HG02852 (cell line): ENCODE results near the gene CDH13.

Experiments used
- ATAC-seq: cut with Tn5 transposase; IDR thresholded peaks from one replicate; pipeline ENCODE4 v1.9.1; 2021; ENCODE audit warnings: mild to moderate bottlenecking, moderate library complexity; ENCODE audit not compliant: unreplicated experiment

The CDH13 gene

GRCh38 chr16:82980810-82981209, 354.0 kb downstream of the CDH13 start:
- no peak for ATAC-seq

GRCh38 chr16:82987767-82988166, 361.0 kb downstream of the CDH13 start:
- no peak for ATAC-seq

- ATAC-seq = no peak
Measured at GRCh38 chr16:82990155-82990554, 363.4 kb downstream of the CDH13 start.

GRCh38 chr16:82991410-82991809, 364.6 kb downstream of the CDH13 start:
- ATAC-seq = no peak

- ATAC-seq = no peak
Measured at GRCh38 chr16:82991966-82992675, 365.4 kb downstream of the CDH13 start.

- no peak for ATAC-seq
Measured at GRCh38 chr16:82992786-82993185, 366.0 kb downstream of the CDH13 start.

GRCh38 chr16:82993415-82993814, 366.6 kb downstream of the CDH13 start:
- ATAC-seq = no peak

GRCh38 chr16:82993926-82994325, 367.2 kb downstream of the CDH13 start:
- no peak for ATAC-seq

GRCh38 chr16:82995286-82995923, 368.6 kb downstream of the CDH13 start:
- ATAC-seq = no peak

- no peak for ATAC-seq
Measured at GRCh38 chr16:82995924-82996441, 369.2 kb downstream of the CDH13 start.

- no peak for ATAC-seq
Measured at GRCh38 chr16:82996814-82997213, 370.0 kb downstream of the CDH13 start.

- ATAC-seq = no peak
Measured at GRCh38 chr16:82999711-83000110, 372.9 kb downstream of the CDH13 start.

- no peak for ATAC-seq
Measured at GRCh38 chr16:83002351-83003334, 375.9 kb downstream of the CDH13 start.

- no peak for ATAC-seq
Measured at GRCh38 chr16:83004868-83005652, 378.3 kb downstream of the CDH13 start.

GRCh38 chr16:83005653-83006160, 378.9 kb downstream of the CDH13 start:
- ATAC-seq = no peak

- ATAC-seq = no peak
Measured at GRCh38 chr16:83010776-83011720, 384.3 kb downstream of the CDH13 start.

GRCh38 chr16:83011939-83012338, 385.2 kb downstream of the CDH13 start:
- ATAC-seq = no peak

- ATAC-seq = no peak
Measured at GRCh38 chr16:83013071-83013470, 386.3 kb downstream of the CDH13 start.

- ATAC-seq = no peak
Measured at GRCh38 chr16:83019963-83020362, 393.2 kb downstream of the CDH13 start.
